CD14-positive monocyte (primary cell): ENCODE measurements around the gene SHROOM3. TPM values are rescaled to one million over a fixed set of nuclear protein-coding genes. Genes with fewer than 3 reads are reported as not detected.

Experiments used
- DNase-seq, 3 donors: peaks; one replicate each; pipeline ENCODE4 v3.0.0-alpha.2; 2011 to 2022
- H2AFZ ChIP-seq: 2 replicates; pipeline ENCODE4 v1.6.0; 2012; ENCODE audit warnings: mild to moderate bottlenecking, low read depth, low read length, inconsistent platforms; ENCODE audit not compliant: insufficient read depth, poor library complexity, severe bottlenecking
- H3K27ac ChIP-seq, 2 donors: 1 replicate in 1 of 2; 2 replicates in 1 of 2; pipeline ENCODE4 v1.5.1; 2012 to 2013; ENCODE audit warnings: low read length in 2 of 2, control low read depth in 1 of 2, inconsistent platforms in 1 of 2, low read depth in 1 of 2, mild to moderate bottlenecking in 1 of 2
- H3K27me3 ChIP-seq, 2 donors: one replicate each; pipeline versions ENCODE4 v1.6.0 to v1.6.1; 2011 to 2013; ENCODE audit warnings: low read length in 2 of 2; ENCODE audit not compliant: control insufficient read depth in 2 of 2, insufficient read depth in 2 of 2
- H3K36me3 ChIP-seq, 2 donors: replicated peaks in 1 of 2; 1 replicate in 1 of 2; 2 replicates in 1 of 2; pipeline versions ENCODE4 v1.5.1 to v1.6.1; 2012 to 2013; ENCODE audit warnings: low read length in 2 of 2, control low read depth in 1 of 2, inconsistent platforms in 1 of 2, mild to moderate bottlenecking in 1 of 2; ENCODE audit not compliant: insufficient read depth in 2 of 2, control insufficient read depth in 1 of 2
- H3K4me1 ChIP-seq, 2 donors: 1 replicate in 1 of 2; 2 replicates in 1 of 2; pipeline versions ENCODE4 v1.5.1 to v1.6.1; 2012 to 2013; ENCODE audit warnings: low read length in 2 of 2, control low read depth in 1 of 2, inconsistent platforms in 1 of 2, mild to moderate bottlenecking in 1 of 2, moderate library complexity in 1 of 2; ENCODE audit not compliant: insufficient read depth in 2 of 2, control insufficient read depth in 1 of 2
- H3K4me2 ChIP-seq: replicated peaks from 2 replicates; pipeline ENCODE3; 2012; ENCODE audit warnings: low read length, moderate library complexity, mild to moderate bottlenecking; ENCODE audit not compliant: poor library complexity, severe bottlenecking; ENCODE audit errors: extremely low read depth
- H3K4me3 ChIP-seq, 3 experiments: fragments of 200-600 bp in 1 of 3; sonication (generic) in 1 of 3; replicated peaks in 1 of 3; 1 replicate in 2 of 3; 2 replicates in 1 of 3; pipeline ENCODE4 v1.5.1; 2011 to 2013; ENCODE audit warnings: low read length in 3 of 3, mild to moderate bottlenecking in 3 of 3, control low read depth in 2 of 3, low read depth in 2 of 3, inconsistent platforms in 1 of 3, moderate library complexity in 1 of 3
- H3K79me2 ChIP-seq: 2 replicates; pipeline ENCODE4 v1.6.0; 2012; ENCODE audit warnings: mild to moderate bottlenecking, control low read depth, inconsistent platforms, low read length, moderate library complexity; ENCODE audit not compliant: insufficient read depth
- H3K9ac ChIP-seq: 2 replicates; pipeline ENCODE4 v1.6.0; 2017; ENCODE audit warnings: low read length, mild to moderate bottlenecking; ENCODE audit not compliant: insufficient read depth, poor library complexity, severe bottlenecking
- H3K9me3 ChIP-seq, 2 donors: replicated peaks in 1 of 2; 1 replicate in 1 of 2; 2 replicates in 1 of 2; pipeline versions ENCODE4 v1.5.1 to v1.6.1; 2012 to 2013; ENCODE audit warnings: low read length in 2 of 2, control low read depth in 1 of 2; ENCODE audit not compliant: control insufficient read depth in 1 of 2, insufficient read depth in 1 of 2
- H4K20me1 ChIP-seq: 2 replicates; pipeline ENCODE4 v1.6.0; 2012; ENCODE audit warnings: mild to moderate bottlenecking, low read length, control low read depth, moderate library complexity; ENCODE audit not compliant: insufficient read depth
- H3K27ac Mint-ChIP-seq, 7 donors: one replicate each; pipeline ENCODE4 v1.8.0; 2020; ENCODE audit warnings: mild to moderate bottlenecking in 7 of 7, mixed read lengths in 7 of 7, moderate library complexity in 6 of 7, inconsistent platforms in 2 of 7
- H3K27me3 Mint-ChIP-seq, 3 donors: one replicate each; pipeline ENCODE4 v1.8.0; 2021 to 2022; ENCODE audit warnings: low read depth in 3 of 3, mild to moderate bottlenecking in 3 of 3, mixed read lengths in 3 of 3, moderate library complexity in 3 of 3, inconsistent platforms in 1 of 3
- H3K36me3 Mint-ChIP-seq, 2 donors: one replicate each; pipeline ENCODE4 v1.8.0; 2020; ENCODE audit warnings: mixed read lengths in 2 of 2, inconsistent platforms in 1 of 2, mild to moderate bottlenecking in 1 of 2
- H3K4me1 Mint-ChIP-seq: one replicate; pipeline ENCODE4 v1.8.0; 2020; ENCODE audit warnings: mild to moderate bottlenecking, mixed read lengths
- H3K4me3 Mint-ChIP-seq, 2 donors: one replicate each; pipeline ENCODE4 v1.8.0; 2020; ENCODE audit warnings: mild to moderate bottlenecking in 2 of 2, mixed read lengths in 2 of 2, moderate library complexity in 1 of 2
- H3K9me3 Mint-ChIP-seq, 7 donors: one replicate each; pipeline ENCODE4 v1.8.0; 2020 to 2022; ENCODE audit warnings: mixed read lengths in 7 of 7, mild to moderate bottlenecking in 6 of 7, moderate library complexity in 6 of 7, inconsistent platforms in 2 of 7
- WGBS: methylation state at CpG from one replicate; pipeline ENCODE4 v1.1.5; 2013; ENCODE audit warnings: missing lambda C conversion rate; ENCODE audit not compliant: insufficient coverage; 5-methylcytosine and 5-hydroxymethylcytosine counted together
- intact Hi-C, 2 donors: fragments of 100-400 bp; cut with micrococcal nuclease; formaldehyde crosslinking; loops; one replicate each; pipeline versions ENCODE4 v1.15.0 to v1.15.1; 2023
- polyA plus RNA-seq, 3 donors: library from polyadenylated mRNA; depleted of rRNA in 1 of 3; unstranded in 2 of 3; stranded (reverse) in 1 of 3; fragments of 300-500 nt in 2 of 3; fragments of >200 nt in 1 of 3; fragmentation: Illumina TruSeq in 2 of 3; gene quantifications; 1 replicate in 2 of 3; 2 replicates in 1 of 3; pipeline ENCODE4 v1.2.3, GENCODE V29; 2012 to 2021
- TF ChIP-seq, protein P1 (sequence below): fragments of 200-600 bp; IDR thresholded peaks from one replicate; pipeline ENCODE4 v1.8.0; 2022; ENCODE audit warnings: antibody characterized with exemption, mild to moderate bottlenecking

The SHROOM3 gene
- polyA plus RNA-seq, 3 donors: not detected

DNA sequence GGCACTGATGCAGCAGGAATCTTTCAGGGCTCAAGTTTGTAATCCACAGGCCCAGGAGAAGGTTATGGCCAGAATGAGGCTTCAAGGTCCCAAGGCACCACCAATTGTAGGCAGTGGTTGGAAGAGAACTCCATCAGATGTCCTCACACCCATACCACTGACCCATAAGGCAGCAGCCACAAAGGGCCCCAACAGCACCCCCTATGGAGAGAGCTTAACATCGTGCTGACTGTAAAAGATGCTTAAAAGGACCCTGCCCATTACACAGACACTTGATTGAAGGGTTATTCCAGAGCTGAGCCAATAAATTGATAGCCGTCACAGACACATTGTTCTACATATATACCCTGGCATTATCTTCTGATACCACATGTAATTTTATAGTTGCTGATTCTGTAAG, 349.2 kb downstream of the SHROOM3 start:
- no peak for DNase-seq
- Histone ChIP-seq H3K79me2 (no peaks in the 10 kb centered on the region), H3K4me2 (no peak overlapping the region), H3K36me3 (no peaks in the 10 kb centered on the region), H3K9me3 (no peaks in the 10 kb centered on the region), H3K27me3 (no peaks in the 10 kb centered on the region), H4K20me1 (no peaks in the 10 kb centered on the region), H2AFZ (no peak overlapping the region), H3K4me1 (no peaks in the 10 kb centered on the region), H3K9ac (no peak overlapping the region), H3K27ac (no peak overlapping the region), H3K4me3 (no peak overlapping the region)
- Mint-ChIP-seq H3K4me3 (no peak overlapping the region), H3K9me3 (peaks cover 0 to 2% (median 0%) of the 10 kb centered on the region in 7 donors), H3K36me3 (no peaks in the 10 kb centered on the region), H3K27me3 (peaks cover 0 to 1% (median 0%) of the 10 kb centered on the region in 3 donors), H3K27ac (no peak overlapping the region), H3K4me1 (no peaks in the 10 kb centered on the region)
- 100% methylated on average over 1 of the region's 2 CpGs for WGBS
- intact Hi-C loops: no loop called here
- TF ChIP-seq, protein P1, sequence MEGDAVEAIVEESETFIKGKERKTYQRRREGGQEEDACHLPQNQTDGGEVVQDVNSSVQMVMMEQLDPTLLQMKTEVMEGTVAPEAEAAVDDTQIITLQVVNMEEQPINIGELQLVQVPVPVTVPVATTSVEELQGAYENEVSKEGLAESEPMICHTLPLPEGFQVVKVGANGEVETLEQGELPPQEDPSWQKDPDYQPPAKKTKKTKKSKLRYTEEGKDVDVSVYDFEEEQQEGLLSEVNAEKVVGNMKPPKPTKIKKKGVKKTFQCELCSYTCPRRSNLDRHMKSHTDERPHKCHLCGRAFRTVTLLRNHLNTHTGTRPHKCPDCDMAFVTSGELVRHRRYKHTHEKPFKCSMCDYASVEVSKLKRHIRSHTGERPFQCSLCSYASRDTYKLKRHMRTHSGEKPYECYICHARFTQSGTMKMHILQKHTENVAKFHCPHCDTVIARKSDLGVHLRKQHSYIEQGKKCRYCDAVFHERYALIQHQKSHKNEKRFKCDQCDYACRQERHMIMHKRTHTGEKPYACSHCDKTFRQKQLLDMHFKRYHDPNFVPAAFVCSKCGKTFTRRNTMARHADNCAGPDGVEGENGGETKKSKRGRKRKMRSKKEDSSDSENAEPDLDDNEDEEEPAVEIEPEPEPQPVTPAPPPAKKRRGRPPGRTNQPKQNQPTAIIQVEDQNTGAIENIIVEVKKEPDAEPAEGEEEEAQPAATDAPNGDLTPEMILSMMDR: no peak

DNA sequence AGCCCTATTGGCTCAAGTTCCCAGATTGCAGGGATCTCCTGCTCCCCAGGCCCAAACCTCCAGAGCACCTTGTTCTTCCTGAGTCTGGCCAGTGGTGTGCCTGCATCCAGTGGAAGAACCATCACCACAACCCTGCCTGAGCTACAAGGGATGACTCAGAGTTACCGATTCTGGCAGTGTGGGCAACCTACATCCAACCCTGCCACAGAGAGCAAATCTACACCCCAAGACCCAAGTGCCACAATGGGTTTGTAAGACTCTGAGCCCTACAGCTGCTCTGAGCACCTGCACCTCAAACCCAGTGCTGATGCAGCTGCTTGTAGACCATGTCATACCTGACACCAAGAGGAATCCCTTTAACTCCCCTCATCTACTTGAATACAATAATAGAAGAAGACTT, 352.9 kb downstream of the SHROOM3 start:
- no peak overlapping the region for H3K9ac ChIP-seq
- Mint-ChIP-seq H3K27me3 (peaks cover 0 to 1% (median 0%) of the 10 kb centered on the region in 3 donors), H3K27ac (no peak overlapping the region), H3K4me1 (no peaks in the 10 kb centered on the region), H3K36me3 (no peaks in the 10 kb centered on the region), H3K9me3 (peaks cover 0 to 5% (median 2%) of the 10 kb centered on the region in 7 donors), H3K4me3 (no peak overlapping the region)
- H3K36me3 ChIP-seq: no peaks in the 10 kb centered on the region
- no peaks in the 10 kb centered on the region for H3K27me3 ChIP-seq
- no peaks in the 10 kb centered on the region for H3K79me2 ChIP-seq
- intact Hi-C loops: no loop called here
- WGBS: 100% methylated on average over 1 of the region's 1 CpG
- DNase-seq: no peak
- no peak overlapping the region for H3K27ac ChIP-seq
- no peak overlapping the region for H3K4me3 ChIP-seq
- no peaks in the 10 kb centered on the region for H4K20me1 ChIP-seq
- no peak overlapping the region for H3K4me2 ChIP-seq
- no peak overlapping the region for H2AFZ ChIP-seq
- no peaks in the 10 kb centered on the region for H3K9me3 ChIP-seq
- H3K4me1 ChIP-seq: no peaks in the 10 kb centered on the region
- TF ChIP-seq, protein P1: no peak
